K562 treated with DMSO at 1 percent for 12 hours (cell line): Measurements from ENCODE around the gene L3MBTL4. TPM values are rescaled to one million over a fixed set of nuclear protein-coding genes. Genes with fewer than 3 reads are reported as not detected.

ENCODE experiments used
- total RNA-seq: library from RNA; unstranded; fragments of 300-600 nt; gene quantifications from 2 replicates; pipeline ENCODE4 v1.2.3, GENCODE V29; 2022; ENCODE audit not compliant: insufficient read depth

L3MBTL4 gene
- not detected in 2 replicates for total RNA-seq

GRCh38 chr18:6414723-6415417 is at the start of gene L3MBTL4:
Gene L3MBTL4 (minus strand): TSS chr18:6414911. CDS start chr18:6311625, 103,286 bp downstream.

